Activated CD4-positive, alpha-beta T cell treated with anti-CD3 and anti-CD28 coated beads, Interleukin-2, amount 50 U/mL, for 48 hours (primary cell): ENCODE results near the gene MGAT3.
"Not testable (repeated sequence)": the region's sequence is repeated elsewhere in the genome, so short reads cannot be mapped to it uniquely, and the experiment has no call there.

ENCODE experiments used
- DNase-seq, 2 experiments: peaks; one replicate each; pipeline ENCODE4 v3.0.0-alpha.2; 2020

The MGAT3 gene, protein sequence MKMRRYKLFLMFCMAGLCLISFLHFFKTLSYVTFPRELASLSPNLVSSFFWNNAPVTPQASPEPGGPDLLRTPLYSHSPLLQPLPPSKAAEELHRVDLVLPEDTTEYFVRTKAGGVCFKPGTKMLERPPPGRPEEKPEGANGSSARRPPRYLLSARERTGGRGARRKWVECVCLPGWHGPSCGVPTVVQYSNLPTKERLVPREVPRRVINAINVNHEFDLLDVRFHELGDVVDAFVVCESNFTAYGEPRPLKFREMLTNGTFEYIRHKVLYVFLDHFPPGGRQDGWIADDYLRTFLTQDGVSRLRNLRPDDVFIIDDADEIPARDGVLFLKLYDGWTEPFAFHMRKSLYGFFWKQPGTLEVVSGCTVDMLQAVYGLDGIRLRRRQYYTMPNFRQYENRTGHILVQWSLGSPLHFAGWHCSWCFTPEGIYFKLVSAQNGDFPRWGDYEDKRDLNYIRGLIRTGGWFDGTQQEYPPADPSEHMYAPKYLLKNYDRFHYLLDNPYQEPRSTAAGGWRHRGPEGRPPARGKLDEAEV

DNA sequence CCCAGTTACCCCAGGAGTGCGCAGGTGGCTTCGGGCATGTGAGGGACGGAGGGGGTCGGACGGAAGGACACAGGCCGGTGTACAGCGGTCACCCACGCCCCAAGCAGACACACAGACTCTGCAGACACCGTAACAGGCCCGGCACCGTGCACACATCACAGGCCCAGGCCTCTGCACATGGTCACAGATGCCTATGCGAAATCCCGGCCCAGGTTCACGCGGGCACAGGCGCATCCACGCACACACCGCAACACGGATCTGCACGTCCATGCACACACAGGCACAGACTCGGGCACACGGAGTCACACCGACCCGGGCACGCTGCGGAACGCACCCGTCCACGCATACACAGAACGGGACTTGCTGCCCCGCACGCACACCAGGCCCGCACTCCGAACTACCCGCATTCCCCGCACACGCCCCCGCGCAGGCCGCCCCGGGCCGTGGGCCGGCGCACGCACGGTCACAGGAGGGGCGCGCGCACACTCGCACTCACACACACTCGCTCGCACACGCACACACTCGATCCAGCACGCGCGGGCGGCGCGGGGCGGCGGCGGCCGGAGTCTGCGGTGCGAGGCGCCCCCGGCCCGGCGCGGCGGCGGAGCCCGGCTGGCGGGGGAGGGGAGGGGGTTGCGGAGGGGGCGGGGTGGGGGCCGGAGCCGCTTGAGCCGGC is at the start of gene MGAT3:
Gene MGAT3 (plus strand): TSS at position 491 of the 676 bp plus-strand sequence. CDS start 30,336 bp downstream, outside the sequence.
- DNase-seq, result no peak

- DNase-seq, result no peak
Measured at GRCh38 chr22:39408173-39408572, 48.6 kb upstream of the MGAT3 start.

- no peak for DNase-seq
Measured at GRCh38 chr22:39408807-39409206, 48.0 kb upstream of the MGAT3 start.

- no peak for DNase-seq
Measured at GRCh38 chr22:39409516-39410029, 47.2 kb upstream of the MGAT3 start.

DNA sequence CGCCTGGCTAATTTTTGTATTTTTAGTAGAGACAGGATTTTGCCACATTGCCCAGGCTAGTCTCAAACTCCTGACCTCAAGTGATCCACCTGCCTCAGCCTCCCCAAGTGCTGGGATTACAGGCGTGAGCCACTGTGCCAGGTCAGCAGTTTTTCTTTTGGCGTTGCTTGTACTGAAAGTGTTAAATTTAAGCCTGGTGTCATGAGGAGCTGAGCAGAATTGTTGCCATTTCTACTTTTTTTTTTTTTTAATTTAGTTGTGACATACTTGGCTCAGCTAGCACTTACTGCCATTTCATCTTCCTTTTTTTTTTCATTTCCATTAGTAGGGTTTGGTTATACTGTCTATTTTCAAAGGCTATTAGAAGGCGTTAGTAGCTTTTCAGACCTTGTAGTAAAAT is 46.5 kb upstream of the MGAT3 start:
- DNase-seq, result no peak

DNA sequence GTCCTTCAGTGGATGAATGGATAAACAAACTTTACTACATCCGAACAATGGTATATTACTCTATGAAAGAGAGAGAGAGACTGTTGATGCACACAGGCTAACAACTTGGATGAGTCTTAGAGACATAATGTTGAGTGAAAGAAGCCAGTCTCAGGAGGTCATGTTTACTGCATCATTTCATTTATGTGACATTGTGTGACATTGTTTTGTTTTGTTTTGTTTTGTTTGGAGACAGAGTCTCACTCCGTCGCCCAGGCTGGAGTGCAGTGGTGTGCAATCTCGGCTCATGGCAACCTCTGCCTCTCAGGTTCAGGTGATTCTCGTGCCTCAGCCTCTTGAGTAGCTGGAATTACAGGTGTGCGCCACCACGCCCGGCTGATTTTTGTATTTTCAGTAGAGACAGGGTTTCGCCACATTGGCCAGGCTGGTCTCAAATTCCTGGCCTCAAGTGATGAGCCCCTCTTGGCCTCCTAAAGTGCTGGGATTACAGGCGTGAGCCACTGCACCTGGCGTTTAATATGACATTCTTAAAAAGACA is 44.9 kb upstream of the MGAT3 start:
- DNase-seq, result not testable (repeated sequence)

- DNase-seq, result not testable (repeated sequence)
Measured at GRCh38 chr22:39413204-39413603, 43.6 kb upstream of the MGAT3 start.

DNA sequence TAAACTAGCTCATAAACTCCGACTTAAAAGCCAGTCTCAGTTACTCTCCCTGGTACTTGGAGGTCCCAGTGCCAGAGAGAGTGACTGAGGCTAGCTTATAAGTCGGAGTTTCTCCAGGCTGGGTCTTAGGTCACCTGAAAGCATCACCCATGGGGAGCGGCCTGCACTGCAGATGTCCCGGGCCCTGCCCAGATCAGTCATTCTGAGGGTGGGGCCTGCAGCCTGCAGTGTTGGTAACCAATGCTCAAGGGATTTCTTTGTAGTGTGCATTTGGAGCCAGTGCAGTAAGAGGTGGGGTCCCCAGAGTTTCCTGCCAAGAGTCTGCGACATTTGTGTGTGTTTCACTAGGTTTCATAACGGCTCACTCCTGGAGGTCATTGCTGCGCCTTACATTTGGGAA is 42.4 kb upstream of the MGAT3 start:
- no peak for DNase-seq

- no peak for DNase-seq
Measured at GRCh38 chr22:39414886-39415285, 41.9 kb upstream of the MGAT3 start.

DNA sequence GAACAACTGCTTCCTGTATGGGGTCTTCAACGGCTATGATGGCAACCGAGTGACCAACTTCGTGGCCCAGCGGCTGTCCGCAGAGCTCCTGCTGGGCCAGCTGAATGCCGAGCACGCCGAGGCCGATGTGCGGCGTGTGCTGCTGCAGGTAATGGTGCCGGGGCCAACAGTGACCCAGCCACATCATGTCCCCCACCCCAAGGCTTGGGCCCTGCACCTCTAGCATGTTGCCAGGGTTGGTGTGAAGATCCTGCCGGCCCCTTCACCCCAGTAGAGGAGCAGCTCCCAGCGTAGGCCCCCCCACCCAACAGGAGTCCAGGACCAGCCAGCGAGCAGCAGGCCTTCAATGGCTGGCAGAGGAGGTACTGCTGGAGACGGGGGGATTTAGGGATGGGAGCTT is 41.3 kb upstream of the MGAT3 start:
- no peak for DNase-seq

DNA sequence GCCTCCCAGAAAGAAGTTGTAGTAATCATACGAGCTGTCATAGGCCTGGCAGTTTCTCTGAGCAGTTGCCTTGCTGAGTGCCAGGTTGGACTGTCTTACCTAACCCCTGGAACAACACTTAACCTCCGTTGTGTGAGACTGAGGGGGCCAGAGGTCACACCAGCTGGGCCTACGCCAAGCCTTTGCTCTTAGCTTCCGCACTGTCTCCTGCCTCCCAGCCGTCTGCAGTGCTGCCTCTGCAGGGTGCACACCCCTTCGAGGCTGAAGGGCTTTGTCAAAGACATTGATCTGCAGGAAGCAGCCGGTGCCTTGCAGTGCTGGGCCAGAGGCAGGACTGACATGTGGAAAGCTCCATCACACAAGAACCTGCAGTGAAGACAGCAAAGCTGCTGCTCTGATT is 40.5 kb upstream of the MGAT3 start:
- no peak for DNase-seq

GRCh38 chr22:39417641-39418040 is 39.2 kb upstream of the MGAT3 start:
- DNase-seq, result no peak

GRCh38 chr22:39418696-39419095 is 38.1 kb upstream of the MGAT3 start:
- no peak for DNase-seq

DNA sequence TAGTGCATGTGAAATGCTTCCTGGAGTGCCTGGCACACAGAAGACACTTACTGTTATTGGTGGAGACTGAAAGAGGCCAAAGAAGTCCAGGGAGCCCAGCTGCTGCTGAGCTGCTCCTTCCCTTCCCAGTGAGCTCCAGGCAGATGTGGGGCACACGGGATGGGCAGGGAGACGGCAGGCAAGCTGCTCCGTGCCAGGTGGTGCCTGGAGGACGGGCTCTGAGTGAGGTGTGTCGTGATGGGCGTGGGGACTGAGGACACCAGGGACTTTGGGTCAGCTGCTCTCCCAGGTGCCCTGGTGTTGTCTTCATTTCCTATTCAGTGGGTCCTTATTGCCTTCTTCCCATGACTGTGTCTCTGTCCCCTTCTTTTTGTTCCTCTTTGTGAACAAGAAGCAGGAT is 37.7 kb upstream of the MGAT3 start:
- no peak for DNase-seq

GRCh38 chr22:39419911-39420310 is 36.9 kb upstream of the MGAT3 start:
- DNase-seq, result no peak

- DNase-seq, result no peak
Measured at GRCh38 chr22:39421691-39422090, 35.1 kb upstream of the MGAT3 start.

- DNase-seq, result no peak
Measured at GRCh38 chr22:39422101-39422500, 34.7 kb upstream of the MGAT3 start.

DNA sequence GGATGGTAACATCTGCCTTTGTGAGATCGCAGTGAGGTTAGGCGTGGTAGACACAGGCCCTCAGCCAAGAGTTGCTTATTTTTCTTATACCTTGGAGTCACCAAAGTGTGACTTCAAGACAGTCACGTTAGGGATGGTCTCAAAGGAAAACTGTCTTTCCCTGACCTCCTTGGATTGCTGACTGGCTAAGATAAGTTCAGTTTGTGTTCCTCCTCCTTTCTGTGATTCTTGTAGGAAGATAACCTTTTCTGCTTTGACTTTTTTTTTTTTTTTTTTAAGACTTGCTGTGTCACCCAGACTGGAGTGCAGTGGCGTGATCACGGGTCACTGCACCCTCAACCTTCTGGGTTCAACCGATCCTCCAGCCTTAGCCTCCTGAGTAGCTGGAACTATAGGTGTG is 34.1 kb upstream of the MGAT3 start:
- DNase-seq, result no peak

DNA sequence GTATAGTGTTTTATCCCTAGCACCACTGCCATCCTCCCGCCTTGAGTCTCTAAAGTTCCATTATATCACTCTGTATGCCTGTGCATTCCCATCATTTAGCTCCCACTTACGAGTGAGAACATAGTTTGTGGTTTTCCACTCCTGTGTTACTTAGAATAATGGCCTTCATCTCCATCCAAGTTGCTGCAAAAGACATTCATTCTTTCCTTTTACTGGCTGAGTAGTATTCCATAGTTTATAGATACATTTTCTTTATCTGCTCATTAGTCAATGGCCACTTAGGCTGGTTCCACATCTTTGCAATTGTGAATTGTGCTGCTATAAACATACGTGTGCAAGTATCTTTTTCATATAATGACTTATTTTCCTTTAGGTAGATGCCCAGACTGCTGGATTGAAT is 32.8 kb upstream of the MGAT3 start:
- DNase-seq, result no peak

DNA sequence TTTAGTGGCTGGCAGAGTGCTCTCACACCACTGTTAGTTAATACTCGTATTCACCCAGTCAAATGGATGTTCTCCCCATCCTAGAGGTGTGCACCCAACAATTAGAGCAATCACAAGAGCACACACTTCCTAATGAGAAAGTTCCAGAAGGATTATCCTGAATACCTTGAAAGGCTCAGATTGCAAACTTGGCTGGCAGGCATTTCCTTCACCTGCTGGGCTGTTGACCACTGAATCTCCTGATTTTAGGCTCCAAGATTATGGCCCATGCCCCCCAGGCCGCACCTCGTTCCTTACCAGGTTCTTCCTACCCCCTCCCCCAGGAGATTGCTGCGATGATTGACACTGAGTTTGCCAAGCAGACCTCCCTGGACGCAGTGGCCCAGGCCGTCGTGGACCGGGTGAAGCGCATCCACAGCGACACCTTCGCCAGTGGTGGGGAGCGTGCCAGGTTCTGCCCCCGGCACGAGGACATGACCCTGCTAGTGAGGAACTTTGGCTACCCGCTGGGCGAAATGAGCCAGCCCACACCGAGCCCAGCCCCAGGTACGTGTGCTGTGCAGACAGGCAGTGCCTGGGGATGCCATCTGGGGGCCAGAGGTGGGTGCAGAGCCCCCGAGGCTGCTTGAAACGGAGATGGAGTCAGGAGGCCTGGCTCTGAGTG is 30.3 kb upstream of the MGAT3 start:
- DNase-seq, result no peak

DNA sequence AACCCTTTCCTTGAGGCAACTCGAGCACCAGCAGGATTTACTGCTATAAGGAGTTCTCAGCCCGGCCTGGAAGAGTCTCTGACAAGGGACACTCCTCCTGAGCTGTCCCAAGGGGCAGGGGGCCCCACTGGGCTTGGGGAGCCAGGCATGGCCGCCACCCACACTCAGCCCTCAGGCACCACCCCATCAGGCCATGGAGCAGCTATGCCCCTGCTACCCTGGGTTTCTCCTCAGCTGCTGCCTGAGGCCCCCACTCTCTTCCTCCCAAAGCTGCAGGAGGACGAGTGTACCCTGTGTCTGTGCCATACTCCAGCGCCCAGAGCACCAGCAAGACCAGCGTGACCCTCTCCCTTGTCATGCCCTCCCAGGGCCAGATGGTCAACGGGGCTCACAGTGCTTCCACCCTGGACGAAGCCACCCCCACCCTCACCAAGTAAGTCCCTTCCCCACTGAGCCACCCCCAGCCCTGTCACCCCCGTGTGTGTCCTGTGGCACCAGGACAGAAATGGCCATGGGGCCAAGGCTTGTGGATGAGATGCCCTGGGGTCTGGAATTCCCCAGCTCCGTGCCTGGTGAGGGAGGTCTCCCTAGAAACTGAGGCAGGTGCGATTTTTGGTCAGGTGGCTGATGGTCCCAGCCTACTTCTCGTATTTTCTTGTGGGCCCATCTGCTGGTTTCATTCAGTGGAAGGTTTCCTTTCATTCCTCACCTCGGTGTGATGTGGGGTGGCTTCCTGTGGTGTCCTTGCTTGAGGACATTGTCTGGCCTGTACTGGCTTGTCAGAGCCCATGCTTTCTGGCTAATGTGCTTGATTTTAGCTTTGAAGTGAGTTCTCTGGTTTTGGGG is 28.8 kb upstream of the MGAT3 start:
- DNase-seq, result no peak

- no peak for DNase-seq
Measured at GRCh38 chr22:39428597-39429071, 28.2 kb upstream of the MGAT3 start.
